IPS-NIHi7 (cell line): ENCODE data around the gene SMYD2.
"Not testable (repeated sequence)": the region's sequence is repeated elsewhere in the genome, so short reads cannot be mapped to it uniquely, and the experiment has no call there.

Experiments used
- DNase-seq: peaks from one replicate; pipeline ENCODE4 v3.0.0; 2012; ENCODE audit warnings: mixed read lengths; ENCODE audit errors: extremely low spot score

SMYD2 gene

GRCh38 chr1:214271174-214271858, 9.6 kb upstream of the SMYD2 start:
- DNase-seq, result peak; percentile 40

GRCh38 chr1:214271995-214272731, 8.8 kb upstream of the SMYD2 start:
- no peak for DNase-seq

- no peak for DNase-seq
Observed at GRCh38 chr1:214272964-214273533, 7.9 kb upstream of the SMYD2 start.

- DNase-seq, result not testable (repeated sequence)
Observed at GRCh38 chr1:214275700-214276099, 5.3 kb upstream of the SMYD2 start.

GRCh38 chr1:214276786-214277185, 4.2 kb upstream of the SMYD2 start:
- no peak for DNase-seq

- DNase-seq, result peak; percentile 20
Observed at GRCh38 chr1:214277704-214278635, 3.0 kb upstream of the SMYD2 start.

- DNase-seq, result peak; percentile 67
Observed at GRCh38 chr1:214280386-214281020, 456 bp upstream of the SMYD2 start.

GRCh38 chr1:214281720-214282629, 1.0 kb downstream of the SMYD2 start:
- DNase-seq, result no peak

- no peak for DNase-seq
Observed at GRCh38 chr1:214282630-214283242, 1.8 kb downstream of the SMYD2 start.

- DNase-seq, result no peak
Observed at GRCh38 chr1:214285610-214286440, 4.9 kb downstream of the SMYD2 start.

GRCh38 chr1:214287884-214288283, 6.9 kb downstream of the SMYD2 start:
- no peak for DNase-seq

- peak; percentile 52 for DNase-seq
Observed at GRCh38 chr1:214289574-214290272, 8.8 kb downstream of the SMYD2 start.

- no peak for DNase-seq
Observed at GRCh38 chr1:214290424-214291037, 9.6 kb downstream of the SMYD2 start.

- no peak for DNase-seq
Observed at GRCh38 chr1:214292322-214292721, 11.4 kb downstream of the SMYD2 start.

GRCh38 chr1:214295934-214296333, 15.0 kb downstream of the SMYD2 start:
- DNase-seq, result no peak

- DNase-seq, result peak; percentile 20
Observed at GRCh38 chr1:214296860-214297745, 16.1 kb downstream of the SMYD2 start.
